ENCODE measurements around the gene NEAT1. TPM values are rescaled to one million over a fixed set of nuclear protein-coding genes. Genes with fewer than 3 reads are reported as not detected.
A peak's percentile ranks its signal among the peaks of the same experiment; 100 is the strongest.

NEAT1 gene
- total and polyA plus RNA-seq, 2 of the 8 experiments (the other 6 are each of a cell fraction or from before 2014, with no cell fraction given), result 2.4 to 10.7 TPM

DNA sequence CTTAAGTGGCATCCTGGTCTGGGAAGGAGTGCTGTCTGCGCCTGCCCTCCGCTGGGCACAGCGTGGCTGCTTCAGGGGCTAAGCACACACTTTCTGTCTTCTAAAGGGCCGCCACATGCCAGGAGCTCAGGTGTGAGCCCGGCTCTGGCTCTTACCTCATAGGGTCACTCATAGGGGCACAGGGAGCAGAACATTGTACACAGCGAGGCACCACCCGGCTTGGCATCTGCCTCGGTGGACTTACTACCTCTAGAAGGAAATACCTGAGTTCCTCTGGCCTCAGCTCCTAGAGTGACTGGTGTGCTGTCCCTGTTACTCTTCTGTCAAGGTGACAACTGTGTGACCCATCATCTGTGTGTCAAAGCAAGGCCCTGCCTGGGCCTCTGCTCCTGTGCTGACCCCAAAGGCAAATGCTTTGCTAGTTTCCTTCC lies 13.4 kb downstream of the NEAT1 start:
- no peak overlapping the region for H3K27ac ChIP-seq (ENCODE audit: low read depth, low read length)
- 83% methylated on average over 8 of the region's 8 CpGs; no CpG with 5 or more reads in 1 of the 2 experiments for WGBS, 2 experiments (ENCODE audit: extremely low coverage in 1 of 2, insufficient coverage in 1 of 2, insufficient read length in 1 of 2, insufficient replicate concordance in 2 of 2, low coverage in 1 of 2, low lambda C conversion rate in 2 of 2, missing lambda C conversion rate in 1 of 2)
- no peak overlapping the region for H3K14ac ChIP-seq (ENCODE audit: insufficient read length)
- FAIRE-seq, result no peak
- H2AK5ac ChIP-seq (ENCODE audit: low read depth, low read length), result no peak overlapping the region
- H3K36me3 ChIP-seq (ENCODE audit: control insufficient read depth in 2 of 4, insufficient read depth in 4 of 4, low read length in 3 of 4), result no peaks in the 10 kb centered on the region
- H3K23me2 ChIP-seq (ENCODE audit: low read depth, low read length), result no peaks in the 10 kb centered on the region
- no peak overlapping the region for H3K4me3 ChIP-seq (ENCODE audit: extremely low read depth in 1 of 4, insufficient read depth in 2 of 4, low read depth in 3 of 4, low read length in 4 of 4)
- H4K91ac ChIP-seq (replicated peaks; ENCODE audit: insufficient read length, low read length), result no peak overlapping the region
- no peak overlapping the region for H3K9ac ChIP-seq (replicated peaks in 1 of 4; ENCODE audit: extremely low read depth in 1 of 4, low read depth in 3 of 4, low read length in 3 of 4)
- no peaks in the 10 kb centered on the region; the same call in 1 of the 2 replicates for H3K79me1 ChIP-seq (ENCODE audit: low read depth, low read length)
- POLR2A ChIA-PET (ENCODE audit: partially characterized antibody), result interaction anchor here (0.7 to 2.8 kb wide), 5 partner anchors 10 to 79 kb away, joined by 3 to 9 read pairs (median 3); partner anchors contain the start of gene NEAT1
- CTCF ChIA-PET (ENCODE audit: partially characterized antibody), result interaction anchor here (0.8 to 2.9 kb wide), 4 partner anchors 20 to 74 kb away, joined by 3 to 11 read pairs (median 5); no protein-coding TSS in a partner anchor
- no peak overlapping the region for H2BK5ac ChIP-seq (ENCODE audit: low read depth, low read length)
- no peak overlapping the region for H2BK12ac ChIP-seq (ENCODE audit: low read depth, low read length)
- H2BK20ac ChIP-seq (ENCODE audit: low read length), result no peak overlapping the region
- no peak overlapping the region for H3K4me2 ChIP-seq (ENCODE audit: insufficient read depth in 1 of 2, low read depth in 2 of 2, low read length in 2 of 2)
- H4K5ac ChIP-seq (ENCODE audit: insufficient read length, low read depth, low read length), result no peak overlapping the region
- no peaks in the 10 kb centered on the region for H3K9me3 ChIP-seq (ENCODE audit: insufficient read depth in 2 of 2, low read depth in 1 of 2, low read length in 1 of 2)
- no peak overlapping the region for H2BK15ac ChIP-seq (ENCODE audit: low read length)
- H3K23ac ChIP-seq (ENCODE audit: insufficient read length), result no peak overlapping the region
- H3K18ac ChIP-seq (ENCODE audit: extremely low read depth, low read length), result no peak overlapping the region
- H4K20me1 ChIP-seq (replicated peaks in 1 of 2; ENCODE audit: control insufficient read depth in 1 of 2, insufficient read depth in 2 of 2, low read length in 2 of 2), result peaks cover 0 to 10% of the 10 kb centered on the region in 2 experiments
- H2AFZ ChIP-seq (ENCODE audit: low read length), result no peak overlapping the region
- H3K4me1 ChIP-seq (replicated peaks in 1 of 4; ENCODE audit: control insufficient read depth in 3 of 4, insufficient read depth in 4 of 4, low read length in 3 of 4), result no peaks in the 10 kb centered on the region
- H4K8ac ChIP-seq (ENCODE audit: extremely low read depth, insufficient read depth, low read length), result no peak overlapping the region
- no peak overlapping the region for H3K4ac ChIP-seq (replicated peaks; ENCODE audit: insufficient read length, low read depth, low read length)
- no peak overlapping the region for H2BK120ac ChIP-seq (replicated peaks; ENCODE audit: low read depth, low read length)
- peak in 1 of 2 experiments; percentile 23 for DNase-seq (ENCODE audit: low read depth in 1 of 2, low spot score in 2 of 2)
- H3K27me3 ChIP-seq (replicated peaks in 1 of 4; ENCODE audit: control insufficient read depth in 3 of 4, extremely low read depth in 1 of 4, insufficient read depth in 3 of 4, low read length in 3 of 4), result no peaks in the 10 kb centered on the region
- no peak overlapping the region for H3K56ac ChIP-seq (replicated peaks; ENCODE audit: insufficient read length, low read depth, low read length)
- no peaks in the 10 kb centered on the region for H3K79me2 ChIP-seq (ENCODE audit: control insufficient read depth in 1 of 2, insufficient read depth in 2 of 2, low read length in 2 of 2)
- TF ChIP-seq BRCA1 (IDR thresholded peaks at IDR 0.05; ENCODE audit: low read depth, low read length) (no peak), GABPA (IDR thresholded peaks at IDR 0.05; ENCODE audit: borderline replicate concordance, insufficient read depth, low read length) (no peak), KDM5A (IDR thresholded peaks at IDR 0.05; ENCODE audit: low read length) (no peak), RXRA (IDR thresholded peaks at IDR 0.05; ENCODE audit: insufficient read depth, low read depth, low read length) (no peak), GTF2F1 (IDR thresholded peaks at IDR 0.05; ENCODE audit: borderline replicate concordance, low read depth, low read length) (no peak), NRF1 (IDR thresholded peaks at IDR 0.05; ENCODE audit: low read depth, low read length) (no peak), TAF1 (IDR thresholded peaks at IDR 0.05; ENCODE audit: low read depth, low read length) (no peak), RBBP5 (IDR thresholded peaks at IDR 0.05; ENCODE audit: borderline replicate concordance, low read depth, low read length) (no peak), FOSL1 (IDR thresholded peaks at IDR 0.05; ENCODE audit: insufficient read depth, low read depth, low read length) (no peak), EP300 (IDR thresholded peaks at IDR 0.05; ENCODE audit: borderline replicate concordance in 1 of 2, low read depth in 2 of 2, low read length in 2 of 2) (no peak), SUZ12 (IDR thresholded peaks at IDR 0.05; ENCODE audit: low read length) (no peak), SIX5 (IDR thresholded peaks at IDR 0.05; ENCODE audit: low read depth, low read length) (no peak)
- TF ChIP-seq, protein P1, sequence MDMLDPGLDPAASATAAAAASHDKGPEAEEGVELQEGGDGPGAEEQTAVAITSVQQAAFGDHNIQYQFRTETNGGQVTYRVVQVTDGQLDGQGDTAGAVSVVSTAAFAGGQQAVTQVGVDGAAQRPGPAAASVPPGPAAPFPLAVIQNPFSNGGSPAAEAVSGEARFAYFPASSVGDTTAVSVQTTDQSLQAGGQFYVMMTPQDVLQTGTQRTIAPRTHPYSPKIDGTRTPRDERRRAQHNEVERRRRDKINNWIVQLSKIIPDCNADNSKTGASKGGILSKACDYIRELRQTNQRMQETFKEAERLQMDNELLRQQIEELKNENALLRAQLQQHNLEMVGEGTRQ (IDR thresholded peaks at IDR 0.05; ENCODE audit: low read length), result no peak

Measured in H1 (cell line).